Measurements from ENCODE around the gene AMDHD2. TPM values are rescaled to one million over a fixed set of nuclear protein-coding genes. Genes with fewer than 3 reads are reported as not detected.

AMDHD2 gene
- total RNA-seq, 6 experiments from 2014 or later = 12.3 to 24.9 (median 21.4) TPM

MicroRNA genes within 50 kb of the gene (microRNA counts, 767-probe panel; counts per million panel counts)
- 237 counts per million for microRNA hsa-miR-3178

Small RNAs within 50 kb of the gene (microRNA-seq; reads per million reads assigned to microRNA genes)
- gene MIR3178 = 0 to 0.87 reads per million in 2 donors

Small RNAs within 50 kb of the gene (small RNA-seq; reads per million reads assigned to genes)
- gene AC093525.1 (0 reads per million in 2 experiments), gene MIR3178 (0 reads per million in 2 experiments)

Other genes with a start within 250 kb of the AMDHD2 start
- gene ABCA3, start 179.6 kb upstream of the AMDHD2 start, total RNA-seq = 1 to 10 TPM; 1.2 to 2.9 (median 2.1) TPM
- 1 to 10 TPM; 1.3 to 2.7 (median 1.7) TPM for gene CCNF, start 90.9 kb upstream of the AMDHD2 start, total RNA-seq
- gene TEDC2, start 60.3 kb upstream of the AMDHD2 start, total RNA-seq = 1 to 10 TPM in 3 of 6 experiments, under 1 TPM in 3; 0.35 to 2.8 (median 0.87) TPM
- 1 to 10 TPM in 4 of 6 experiments, under 1 TPM in 2; 0.39 to 2.1 (median 1.2) TPM for gene NTN3, start 49.1 kb upstream of the AMDHD2 start, total RNA-seq
- gene TBC1D24, start 45.2 kb upstream of the AMDHD2 start, total RNA-seq = 10 to 100 TPM; 14.9 to 22.7 (median 17.5) TPM
- 100 to 1,000 TPM in 1 of 6 experiments, 10 to 100 TPM in 5; 71.5 to 100 (median 79.4) TPM for gene ATP6V0C, start 6.4 kb upstream of the AMDHD2 start, total RNA-seq
- gene CEMP1, start 11.0 kb downstream of the AMDHD2 start, total RNA-seq = under 1 TPM in 2 of 6 experiments, not detected in 4; 0.22 to 0.29 TPM
- gene PDPK1, start 17.6 kb downstream of the AMDHD2 start, total RNA-seq = 10 to 100 TPM; 20.7 to 28.3 (median 24.5) TPM
- 10 to 100 TPM in 4 of 6 experiments, 1 to 10 TPM in 2; 7.3 to 22.8 (median 11.1) TPM for gene KCTD5, start 162.2 kb downstream of the AMDHD2 start, total RNA-seq
- under 1 TPM in 4 of 6 experiments, not detected in 2; 0.13 to 0.98 (median 0.49) TPM for gene PRSS27, start 199.9 kb downstream of the AMDHD2 start, total RNA-seq
- gene SRRM2, start 232.3 kb downstream of the AMDHD2 start, total RNA-seq = 100 to 1,000 TPM; 111 to 419 (median 289) TPM